Globus pallidus (tissue), 1 donor: ENCODE measurements around the gene MAGEA3.
"Not testable (repeated sequence)": the region's sequence is repeated elsewhere in the genome, so short reads cannot be mapped to it uniquely, and the experiment has no call there.

ENCODE experiments used
- DNase-seq: peaks from one replicate; pipeline ENCODE4 v3.0.0-alpha.2; 2015; ENCODE audit warnings: low spot score

MAGEA3 gene

DNA sequence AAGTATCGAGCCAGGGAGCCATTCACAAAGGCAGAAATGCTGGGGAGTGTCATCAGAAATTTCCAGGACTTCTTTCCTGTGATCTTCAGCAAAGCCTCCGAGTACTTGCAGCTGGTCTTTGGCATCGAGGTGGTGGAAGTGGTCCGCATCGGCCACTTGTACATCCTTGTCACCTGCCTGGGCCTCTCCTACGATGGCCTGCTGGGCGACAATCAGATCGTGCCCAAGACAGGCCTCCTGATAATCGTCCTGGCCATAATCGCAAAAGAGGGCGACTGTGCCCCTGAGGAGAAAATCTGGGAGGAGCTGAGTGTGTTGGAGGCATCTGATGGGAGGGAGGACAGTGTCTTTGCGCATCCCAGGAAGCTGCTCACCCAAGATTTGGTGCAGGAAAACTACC lies 37.9 kb downstream of the MAGEA3 start:
- not testable (repeated sequence) for DNase-seq

DNA sequence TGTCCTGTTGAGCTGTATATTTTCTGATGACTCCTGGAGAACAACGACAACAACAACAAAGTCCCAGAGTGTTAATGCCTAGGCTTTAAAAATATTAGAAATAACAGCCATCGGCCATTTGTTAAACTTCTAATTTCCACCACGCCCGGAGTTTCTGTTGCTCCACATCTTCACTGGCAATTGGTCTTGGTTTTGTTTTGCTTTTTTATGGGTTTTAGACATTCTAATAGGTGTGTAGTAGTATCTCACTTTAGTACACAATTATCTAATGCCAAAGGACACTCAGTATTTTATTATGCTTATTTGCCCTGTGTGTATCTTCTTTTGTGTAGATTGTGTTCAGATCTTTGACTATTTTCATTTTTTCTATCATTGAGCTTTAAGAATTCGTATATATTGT lies 40.0 kb downstream of the MAGEA3 start:
- no peak for DNase-seq
